Measurements from ENCODE around the gene CRYBA4.

- TF ChIP-seq, protein P1, sequence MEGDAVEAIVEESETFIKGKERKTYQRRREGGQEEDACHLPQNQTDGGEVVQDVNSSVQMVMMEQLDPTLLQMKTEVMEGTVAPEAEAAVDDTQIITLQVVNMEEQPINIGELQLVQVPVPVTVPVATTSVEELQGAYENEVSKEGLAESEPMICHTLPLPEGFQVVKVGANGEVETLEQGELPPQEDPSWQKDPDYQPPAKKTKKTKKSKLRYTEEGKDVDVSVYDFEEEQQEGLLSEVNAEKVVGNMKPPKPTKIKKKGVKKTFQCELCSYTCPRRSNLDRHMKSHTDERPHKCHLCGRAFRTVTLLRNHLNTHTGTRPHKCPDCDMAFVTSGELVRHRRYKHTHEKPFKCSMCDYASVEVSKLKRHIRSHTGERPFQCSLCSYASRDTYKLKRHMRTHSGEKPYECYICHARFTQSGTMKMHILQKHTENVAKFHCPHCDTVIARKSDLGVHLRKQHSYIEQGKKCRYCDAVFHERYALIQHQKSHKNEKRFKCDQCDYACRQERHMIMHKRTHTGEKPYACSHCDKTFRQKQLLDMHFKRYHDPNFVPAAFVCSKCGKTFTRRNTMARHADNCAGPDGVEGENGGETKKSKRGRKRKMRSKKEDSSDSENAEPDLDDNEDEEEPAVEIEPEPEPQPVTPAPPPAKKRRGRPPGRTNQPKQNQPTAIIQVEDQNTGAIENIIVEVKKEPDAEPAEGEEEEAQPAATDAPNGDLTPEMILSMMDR (IDR thresholded peaks at IDR 0.05; ENCODE audit: borderline replicate concordance, extremely low read depth, low read length, poor library complexity, severe bottlenecking), result no peak
- TF ChIP-seq EZH2 (IDR thresholded peaks at IDR 0.05; ENCODE audit: borderline replicate concordance, low read depth, low read length, severe bottlenecking), result no peak
These were observed 44.1 kb downstream of the CRYBA4 start for GRCh38 chr22:26665813-26666231.

All from DND-41 (cell line).